RCC 7860 (cell line): ENCODE measurements around the gene KRTAP9-1.
"Not testable (repeated sequence)": the region's sequence is repeated elsewhere in the genome, so short reads cannot be mapped to it uniquely, and the experiment has no call there.

Experiments
- DNase-seq: peaks from one replicate; pipeline ENCODE4 v3.0.0-alpha.2; 2015; ENCODE audit warnings: low spot score
- FAIRE-seq: peaks from 2 replicates; lab custom pipeline; 2012; peaks lifted over from hg19 to GRCh38; lab: Jason Lieb, UNC

The KRTAP9-1 gene

DNA sequence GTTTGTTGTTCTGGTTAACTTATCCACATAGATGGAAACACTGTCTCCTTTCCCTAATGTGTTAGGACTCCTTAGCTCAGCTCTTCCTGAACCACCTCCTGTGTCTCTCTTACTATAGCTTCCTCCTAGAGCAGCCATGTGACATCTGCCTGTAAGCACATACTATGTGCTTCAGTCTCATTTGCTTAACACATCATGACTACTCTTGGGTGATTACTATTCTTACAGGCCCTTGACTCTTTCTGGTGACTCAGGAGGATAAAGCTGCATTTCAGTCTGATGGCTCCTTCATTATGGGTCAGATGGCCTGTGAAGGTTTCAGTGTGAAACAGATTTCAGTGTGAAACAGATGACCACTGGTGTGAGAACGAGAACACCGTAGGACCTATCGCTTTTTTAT, 11.3 kb upstream of the KRTAP9-1 start:
- FAIRE-seq (peak; percentile 25), DNase-seq (peak; percentile 56)

DNA sequence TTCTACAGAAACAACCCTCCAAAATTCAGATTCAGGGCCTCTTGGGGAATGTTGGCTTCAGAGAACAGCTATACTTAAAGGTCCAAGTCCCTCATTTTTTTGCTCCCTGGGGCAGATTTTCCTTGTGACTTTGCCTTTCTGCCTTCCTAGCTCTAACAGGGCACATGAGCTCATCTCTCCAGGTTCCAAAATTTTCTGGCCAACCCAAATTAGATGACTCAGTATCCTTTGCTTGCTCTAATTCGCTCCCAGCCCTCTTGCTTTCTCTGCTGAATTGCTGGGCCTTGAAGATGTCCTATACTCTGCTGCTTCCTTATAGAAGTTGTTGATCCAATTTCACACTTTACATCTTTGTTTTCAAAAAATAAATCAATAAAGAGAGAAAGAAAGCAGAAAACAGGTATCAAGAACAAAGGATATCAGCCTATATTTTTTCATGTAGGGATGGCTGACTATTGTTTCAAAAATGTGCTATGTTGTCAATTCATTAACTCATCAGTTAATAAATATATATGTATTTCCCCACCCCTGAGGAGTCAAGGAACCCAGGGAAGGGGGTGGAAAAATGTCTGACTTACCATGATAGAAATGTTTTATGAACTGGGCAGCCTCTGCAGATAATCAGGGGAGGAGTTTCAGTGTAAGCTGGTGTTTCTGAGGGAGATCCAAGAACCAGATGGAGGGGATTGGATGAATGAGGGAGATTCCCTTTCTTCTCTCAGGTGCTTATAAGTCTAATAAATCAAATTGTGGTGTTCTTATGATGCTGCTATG, 10.7 kb upstream of the KRTAP9-1 start:
- DNase-seq (no peak), FAIRE-seq (no peak)

DNA sequence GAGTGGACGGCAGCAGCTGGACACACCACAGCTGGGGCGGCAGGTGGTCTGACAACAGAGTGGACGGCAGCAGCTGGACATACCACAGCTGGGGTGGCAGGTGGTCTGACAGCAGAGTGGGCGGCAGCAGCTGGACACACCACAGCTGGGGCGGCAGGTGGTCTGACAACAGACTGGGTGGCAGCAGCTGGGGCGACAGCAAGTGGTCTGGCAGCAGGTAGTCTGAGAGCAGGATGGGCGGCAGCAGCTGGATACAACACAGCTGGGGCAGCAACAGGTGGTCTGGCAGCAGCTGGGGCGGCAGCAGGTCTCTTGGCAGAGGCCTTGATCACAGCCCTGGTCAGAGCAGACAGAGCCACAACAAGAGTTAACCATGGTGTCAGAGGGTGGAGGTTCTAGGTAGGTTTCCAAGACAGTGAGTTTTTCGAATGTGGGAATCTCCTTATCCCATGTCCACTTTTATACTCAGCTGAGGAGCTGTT, 5.2 kb upstream of the KRTAP9-1 start, which contains the start of gene KRTAP4-1:
Gene KRTAP4-1 (minus strand): TSS at position 432 of the 482 bp plus-strand sequence. CDS start 57 bp downstream, at position 375.
- DNase-seq (no peak), FAIRE-seq (no peak)

DNA sequence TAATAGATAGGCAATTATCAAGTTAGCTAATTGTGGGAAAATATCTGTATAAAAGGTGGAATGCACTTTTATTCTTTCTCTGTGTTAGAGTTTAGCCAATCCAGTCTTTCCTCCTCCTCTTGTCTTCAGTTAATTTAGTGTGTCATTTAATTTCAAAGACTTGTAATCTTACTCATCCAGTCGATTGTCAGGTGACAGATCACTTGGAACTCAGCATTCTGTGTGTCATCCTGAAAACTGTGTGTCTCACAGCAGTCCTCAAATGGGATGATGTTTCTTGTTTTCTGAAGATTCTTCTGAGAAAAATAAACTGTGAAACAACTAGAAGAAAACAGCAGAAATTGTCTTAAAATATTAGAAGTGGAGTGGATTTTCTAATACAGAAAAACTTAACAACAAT, 4.7 kb upstream of the KRTAP9-1 start:
- FAIRE-seq = no peak

DNA sequence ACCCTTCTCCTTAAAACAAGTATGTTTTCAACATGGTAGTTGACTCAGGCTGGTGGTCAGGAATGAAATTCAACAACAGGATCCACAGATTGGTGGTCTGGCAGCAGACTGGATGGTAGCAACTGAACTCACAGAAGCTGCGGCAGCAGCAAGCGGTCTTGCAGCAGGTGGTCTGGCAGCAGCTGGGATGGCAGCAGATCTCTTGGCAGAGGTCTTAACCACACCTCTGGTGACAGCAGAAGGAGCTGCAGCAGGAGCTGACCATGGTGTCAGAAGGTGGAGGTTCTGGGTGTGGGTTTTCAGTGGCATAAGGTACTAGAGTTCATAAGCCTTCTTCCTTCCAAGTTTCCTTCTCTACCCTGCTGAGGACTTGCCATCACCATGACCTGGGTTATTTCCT, 2.8 kb upstream of the KRTAP9-1 start:
- no peak for FAIRE-seq
- DNase-seq = no peak

More for the DNA sequence above, 4.7 kb upstream of the KRTAP9-1 start:
- no peak for DNase-seq

DNA sequence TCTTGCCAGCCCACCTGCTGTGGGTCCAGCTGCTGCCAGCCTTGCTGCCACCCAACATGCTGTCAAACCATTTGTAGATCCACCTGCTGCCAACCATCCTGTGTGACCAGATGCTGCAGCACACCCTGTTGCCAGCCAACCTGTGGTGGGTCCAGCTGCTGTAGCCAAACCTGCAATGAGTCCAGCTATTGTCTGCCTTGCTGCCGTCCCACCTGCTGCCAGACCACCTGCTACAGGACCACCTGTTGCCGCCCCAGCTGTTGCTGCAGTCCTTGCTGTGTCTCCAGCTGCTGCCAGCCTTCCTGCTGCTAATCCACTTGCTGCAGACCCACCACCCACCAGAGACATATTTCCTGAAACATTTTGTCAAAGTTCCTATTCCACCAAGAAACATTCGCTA, 641 bp downstream of the KRTAP9-1 start:
- no peak for DNase-seq
- FAIRE-seq = no peak

DNA sequence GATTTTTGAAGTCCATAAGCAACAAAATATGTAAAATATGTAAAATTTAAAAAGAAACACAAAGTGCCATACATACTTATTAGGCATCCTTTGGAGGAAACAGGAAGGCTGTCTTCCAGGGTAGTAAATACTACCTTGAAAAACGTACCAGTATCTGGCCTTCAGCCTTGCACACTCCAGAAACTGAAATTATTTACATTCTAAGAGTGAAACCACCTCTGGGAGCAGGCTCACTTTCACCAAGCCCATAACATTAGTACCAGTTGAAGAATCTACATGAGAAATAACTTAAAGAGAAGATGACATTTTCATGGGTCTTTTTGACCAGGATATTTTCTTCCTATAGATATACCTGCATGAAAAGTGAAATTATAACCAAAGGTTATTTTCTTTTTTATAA, 6.4 kb downstream of the KRTAP9-1 start:
- FAIRE-seq (no peak), DNase-seq (no peak)

DNA sequence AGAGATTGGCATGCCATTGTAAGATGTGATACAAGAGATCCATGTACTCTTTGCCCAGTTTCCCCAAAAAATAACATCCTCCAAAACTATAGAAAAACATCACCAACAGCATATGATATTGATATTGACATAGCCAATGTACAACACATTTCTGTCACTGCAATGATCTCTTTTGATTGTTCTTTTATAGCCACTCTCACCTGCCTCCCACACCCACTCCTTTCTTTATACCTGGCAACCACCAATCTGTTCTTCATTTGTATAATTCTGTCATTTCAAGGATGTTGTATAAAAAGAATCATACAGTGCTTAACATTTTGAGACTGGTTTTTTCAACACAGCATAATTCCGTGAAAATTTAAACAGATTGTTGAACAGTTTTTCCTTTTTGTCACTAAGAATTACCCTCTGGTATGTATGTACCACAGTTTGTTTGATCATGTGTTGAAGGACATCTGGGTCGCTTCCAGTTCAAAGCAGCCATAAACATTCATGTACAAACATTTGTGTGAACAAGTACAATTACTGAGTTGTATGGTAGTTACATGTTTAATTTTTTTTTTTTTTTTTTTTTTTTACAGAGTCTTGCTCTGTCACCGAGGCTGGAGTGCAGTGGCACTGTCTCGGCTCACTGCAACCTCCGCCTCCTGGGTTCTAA, 9.9 kb downstream of the KRTAP9-1 start:
- DNase-seq (no peak), FAIRE-seq (no peak)

DNA sequence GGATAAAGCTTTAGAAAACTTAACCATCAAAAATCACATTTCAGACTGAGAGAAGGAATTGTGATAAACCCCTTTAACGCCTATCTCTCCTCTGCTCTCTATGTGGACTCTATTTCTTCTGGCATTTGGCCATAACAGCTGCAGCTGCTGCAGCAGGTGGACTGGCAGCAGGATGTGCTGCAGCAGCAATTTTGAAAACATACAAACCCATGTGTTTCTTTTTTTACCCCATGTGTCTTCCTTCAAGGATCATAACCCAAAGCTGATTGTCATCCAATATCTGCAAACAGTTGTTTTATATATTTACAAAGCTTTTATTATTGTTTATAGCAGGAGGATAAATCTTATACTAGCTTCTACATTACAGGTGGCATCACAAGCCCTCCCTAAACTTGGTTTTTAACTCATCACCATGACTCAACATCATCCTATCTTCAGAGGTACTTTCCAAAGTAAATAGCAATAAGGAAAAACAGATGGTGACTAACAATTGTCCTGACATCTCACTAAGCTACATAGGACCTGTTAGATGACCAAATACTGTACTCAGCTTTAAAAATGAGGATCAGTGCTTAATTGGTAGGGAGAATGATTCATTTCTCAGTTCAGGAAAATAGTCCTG, 22.3 kb downstream of the KRTAP9-1 start:
- FAIRE-seq (no peak), DNase-seq (peak; percentile 30)

DNA sequence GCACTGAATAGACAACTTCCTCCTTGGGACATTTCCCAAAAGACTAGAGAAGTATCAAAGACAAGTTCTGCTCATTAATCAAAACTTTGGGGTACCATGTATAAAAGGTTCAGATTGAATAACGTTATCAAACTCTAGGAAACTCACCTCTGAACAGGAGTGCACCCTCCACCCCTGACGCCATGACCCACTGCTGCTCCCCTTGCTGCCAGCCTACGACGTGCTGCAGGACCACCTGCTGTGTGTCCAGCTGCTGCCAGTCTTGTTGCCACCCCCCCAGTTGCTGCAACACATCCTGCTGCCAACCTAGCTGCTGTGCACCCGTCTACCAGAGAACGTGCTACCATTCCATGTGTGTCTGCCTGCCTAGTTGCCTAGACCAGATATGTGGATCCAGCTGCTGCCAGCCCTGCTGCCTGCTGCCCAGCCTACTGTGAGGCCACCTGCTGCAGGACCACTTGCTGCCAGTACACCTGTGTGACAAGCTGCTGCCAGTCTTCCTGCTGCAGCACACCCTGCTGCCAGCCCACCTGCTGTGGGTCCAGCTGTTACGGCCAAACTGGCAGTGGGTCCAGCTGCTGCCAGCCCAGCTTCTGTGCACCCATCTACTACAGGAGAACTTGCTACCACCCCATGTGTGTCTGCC, 23.0 kb downstream of the KRTAP9-1 start:
- DNase-seq = no peak
- FAIRE-seq = no peak

DNA sequence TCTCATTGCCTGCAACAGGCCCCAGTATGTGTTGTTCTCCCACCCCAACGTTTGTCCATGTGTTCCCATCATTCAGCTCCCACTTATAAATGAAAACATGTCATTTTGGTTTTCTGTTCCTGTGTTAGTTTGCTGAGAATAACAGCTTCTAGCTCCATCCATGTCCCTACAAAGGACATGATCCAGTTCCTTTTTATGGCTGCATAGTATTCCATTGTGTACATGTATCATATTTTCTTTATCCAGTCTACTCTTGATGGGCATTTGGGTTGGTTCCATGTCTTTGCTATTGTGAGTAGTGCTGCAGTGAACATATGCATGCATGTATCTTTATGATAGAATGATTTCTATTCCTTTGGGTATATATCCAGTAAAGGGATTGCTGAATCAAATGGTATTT, 26.0 kb downstream of the KRTAP9-1 start:
- DNase-seq (no peak), FAIRE-seq (no peak)

DNA sequence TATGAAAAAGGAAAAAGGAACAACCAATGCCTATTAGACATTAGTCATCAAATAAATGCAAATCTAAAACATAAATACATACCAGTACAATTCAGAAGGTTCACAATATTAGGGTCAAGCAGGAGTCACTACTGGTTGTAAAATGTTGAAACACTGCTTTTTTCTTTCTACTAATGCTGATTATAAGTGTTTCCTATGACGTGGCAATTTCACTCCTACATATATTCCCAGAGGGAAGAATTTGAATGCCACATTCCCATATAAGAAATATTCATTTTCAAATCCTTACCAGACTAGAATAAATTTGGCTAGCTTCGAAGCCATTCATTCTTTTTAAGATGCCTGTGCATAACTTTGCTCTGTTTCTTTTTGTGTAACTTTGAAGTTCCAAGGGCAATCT, 34.1 kb downstream of the KRTAP9-1 start:
- no peak for DNase-seq
- FAIRE-seq = no peak

DNA sequence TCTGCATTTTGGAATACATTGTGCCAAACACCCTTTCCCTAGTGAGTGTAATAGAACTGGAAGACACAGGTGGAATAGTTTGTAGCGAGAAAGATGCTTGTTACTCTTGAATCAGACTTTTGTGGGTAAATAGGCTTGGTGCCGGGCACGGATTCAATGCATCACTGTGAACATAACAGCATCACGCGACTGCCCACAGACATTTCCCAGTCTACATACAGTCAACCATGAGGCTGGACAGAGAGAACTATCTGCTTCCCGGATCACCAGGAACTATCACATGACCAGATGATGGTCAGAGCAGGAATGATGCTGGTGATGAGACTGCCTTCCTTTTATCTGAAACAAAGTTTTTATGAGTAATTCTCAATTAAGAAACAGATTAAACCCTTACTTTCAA, 36.4 kb downstream of the KRTAP9-1 start:
- DNase-seq (no peak), FAIRE-seq (no peak)

DNA sequence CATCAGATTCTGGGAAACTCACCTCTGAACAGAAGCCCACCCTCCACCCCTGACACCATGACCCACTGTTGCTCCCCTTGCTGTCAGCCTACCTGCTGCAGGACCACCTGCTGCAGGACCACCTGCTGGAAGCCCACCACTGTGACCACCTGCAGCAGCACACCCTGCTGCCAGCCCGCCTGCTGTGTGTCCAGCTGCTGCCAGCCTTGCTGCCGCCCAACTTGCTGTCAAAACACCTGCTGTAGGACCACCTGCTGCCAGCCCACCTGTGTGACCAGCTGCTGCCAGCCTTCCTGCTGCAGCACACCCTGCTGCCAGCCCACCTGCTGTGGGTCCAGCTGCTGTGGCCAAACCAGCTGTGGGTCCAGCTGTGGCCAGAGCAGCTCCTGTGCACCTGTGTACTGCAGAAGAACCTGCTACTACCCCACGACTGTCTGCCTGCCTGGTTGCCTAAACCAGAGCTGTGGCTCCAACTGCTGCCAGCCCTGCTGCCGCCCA, 37.0 kb downstream of the KRTAP9-1 start, which contains the start of gene KRTAP9-2:
Gene KRTAP9-2 (plus strand): TSS at position 51 of the 498 bp plus-strand sequence. CDS start 7 bp downstream, at position 58.
- DNase-seq, FAIRE-seq: not testable (repeated sequence)

DNA sequence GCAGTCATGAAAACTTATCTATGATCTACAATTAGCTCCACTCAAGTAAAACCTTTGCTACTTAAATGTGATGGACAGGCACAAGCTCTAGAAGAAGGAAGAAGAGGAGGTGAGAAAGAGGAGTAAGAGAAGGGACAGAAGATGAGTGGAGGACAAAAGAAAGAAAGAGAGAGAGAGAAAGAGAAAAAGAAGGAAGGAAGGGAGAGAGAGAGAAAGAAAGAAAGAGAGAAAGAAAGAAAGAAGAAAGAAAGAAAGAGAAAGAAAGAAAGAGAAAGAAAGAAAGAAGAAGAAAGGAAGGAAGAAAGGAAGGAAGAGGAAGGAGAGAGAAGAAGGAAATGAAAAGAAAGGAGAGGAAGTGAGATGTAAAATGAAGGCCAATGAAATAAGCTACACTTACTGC, 40.4 kb downstream of the KRTAP9-1 start:
- no peak for FAIRE-seq
- DNase-seq = no peak

DNA sequence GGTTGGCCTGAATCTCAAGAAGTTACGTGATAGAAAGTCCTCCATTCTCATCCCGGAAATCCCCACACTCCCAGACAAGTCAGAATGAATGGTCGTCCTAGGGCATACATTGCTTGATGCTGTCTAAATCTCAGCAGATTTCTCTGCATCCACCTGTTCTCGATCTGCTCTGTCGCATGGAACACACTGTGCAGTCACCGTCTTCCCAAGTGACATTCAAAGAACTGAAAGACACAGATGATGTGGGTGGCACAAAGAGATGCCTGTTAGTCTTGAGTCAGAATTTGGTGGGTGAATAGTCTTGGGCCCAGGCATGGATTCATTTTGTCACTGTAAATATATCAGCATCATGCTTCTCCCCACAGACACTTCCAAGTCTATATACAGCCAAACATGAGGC, 42.0 kb downstream of the KRTAP9-1 start:
- no peak for FAIRE-seq
- DNase-seq = no peak

DNA sequence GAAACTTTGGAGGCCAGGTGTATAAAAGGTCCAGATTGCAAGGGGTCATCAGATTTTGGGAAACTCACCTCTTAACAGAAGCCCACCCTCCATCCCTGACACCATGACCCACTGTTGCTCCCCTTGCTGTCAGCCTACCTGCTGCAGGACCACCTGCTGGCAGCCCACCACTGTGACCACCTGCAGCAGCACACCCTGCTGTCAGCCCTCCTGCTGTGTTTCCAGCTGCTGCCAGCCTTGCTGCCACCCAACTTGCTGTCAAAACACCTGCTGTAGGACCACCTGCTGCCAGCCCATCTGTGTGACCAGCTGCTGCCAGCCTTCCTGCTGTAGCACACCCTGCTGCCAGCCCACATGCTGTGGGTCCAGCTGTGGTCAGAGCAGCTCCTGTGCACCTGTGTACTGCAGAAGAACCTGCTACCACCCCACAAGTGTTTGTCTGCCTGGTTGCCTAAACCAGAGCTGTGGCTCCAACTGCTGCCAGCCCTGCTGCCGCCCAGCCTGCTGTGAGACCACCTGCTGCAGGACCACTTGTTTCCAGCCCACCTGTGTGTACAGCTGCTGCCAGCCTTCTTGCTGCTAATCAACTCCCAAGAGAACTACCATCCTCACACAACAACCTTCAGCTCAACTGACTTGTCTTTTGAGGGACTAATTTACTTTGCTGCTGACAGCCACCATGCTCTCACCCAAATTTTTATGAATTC, 42.9 kb downstream of the KRTAP9-1 start, which contains the start of gene KRTAP9-3:
Gene KRTAP9-3 (plus strand): TSS at position 51 of the 707 bp plus-strand sequence. CDS start 53 bp downstream, at position 104.
- FAIRE-seq, DNase-seq: not testable (repeated sequence)

DNA sequence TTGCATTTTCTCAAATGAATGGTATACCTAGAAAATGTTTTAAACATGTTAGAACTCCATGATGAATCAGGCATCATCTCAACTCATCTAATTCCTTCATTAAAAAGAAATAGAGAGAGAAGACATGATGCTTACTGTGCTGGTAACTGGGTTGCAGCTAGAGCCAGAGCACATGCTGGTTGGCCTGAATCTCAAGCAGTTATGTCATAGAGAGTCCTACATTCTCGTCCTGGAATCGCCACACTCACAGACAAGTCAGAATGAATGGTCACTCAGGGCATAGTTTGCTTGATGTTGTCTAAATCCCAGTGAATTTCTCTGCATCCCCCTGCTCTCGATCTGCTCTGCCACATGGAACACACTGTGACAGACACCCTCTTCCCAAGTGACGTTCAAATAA, 47.4 kb downstream of the KRTAP9-1 start:
- not testable (repeated sequence) for DNase-seq, FAIRE-seq

DNA sequence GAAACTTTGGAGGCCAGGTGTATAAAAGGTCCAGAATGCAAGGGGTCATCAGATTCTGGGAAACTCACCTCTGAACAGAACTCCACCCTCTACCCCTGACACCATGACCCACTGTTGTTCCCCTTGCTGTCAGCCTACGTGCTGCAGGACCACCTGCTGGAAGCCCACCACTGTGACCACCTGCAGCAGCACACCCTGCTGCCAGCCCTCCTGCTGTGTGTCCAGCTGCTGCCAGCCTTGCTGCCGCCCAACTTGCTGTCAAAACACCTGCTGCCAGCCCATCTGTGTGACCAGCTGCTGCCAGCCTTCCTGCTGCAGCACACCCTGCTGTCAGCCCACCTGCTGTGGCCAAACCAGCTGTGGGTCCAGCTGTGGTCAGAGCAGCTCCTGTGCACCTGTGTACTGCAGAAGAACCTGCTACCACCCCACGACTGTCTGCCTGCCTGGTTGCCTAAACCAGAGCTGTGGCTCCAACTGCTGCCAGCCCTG, 48.3 kb downstream of the KRTAP9-1 start, which contains the start of gene KRTAP9-8:
Gene KRTAP9-8 (plus strand): TSS at position 51 of the 489 bp plus-strand sequence. CDS start 53 bp downstream, at position 104.
- not testable (repeated sequence) for FAIRE-seq, DNase-seq
